ENCODE measurements around the gene MYADML2.
"Not testable (repeated sequence)": the region's sequence is repeated elsewhere in the genome, so short reads cannot be mapped to it uniquely, and the experiment has no call there.

MYADML2 gene

GRCh38 chr17:81924557-81925532, 22.2 kb downstream of the MYADML2 start:
- DNase-seq (ENCODE audit: low spot score), result peak; percentile 29

GRCh38 chr17:81923302-81924260, 23.5 kb downstream of the MYADML2 start:
- no peak for DNase-seq (ENCODE audit: low spot score)

GRCh38 chr17:81922566-81923301, 24.3 kb downstream of the MYADML2 start:
- DNase-seq (ENCODE audit: low spot score), result no peak

GRCh38 chr17:81921996-81922565, 25.0 kb downstream of the MYADML2 start:
- DNase-seq (ENCODE audit: low spot score), result no peak

GRCh38 chr17:81921537-81921862, 25.5 kb downstream of the MYADML2 start:
- no peak for DNase-seq (ENCODE audit: low spot score)

DNA sequence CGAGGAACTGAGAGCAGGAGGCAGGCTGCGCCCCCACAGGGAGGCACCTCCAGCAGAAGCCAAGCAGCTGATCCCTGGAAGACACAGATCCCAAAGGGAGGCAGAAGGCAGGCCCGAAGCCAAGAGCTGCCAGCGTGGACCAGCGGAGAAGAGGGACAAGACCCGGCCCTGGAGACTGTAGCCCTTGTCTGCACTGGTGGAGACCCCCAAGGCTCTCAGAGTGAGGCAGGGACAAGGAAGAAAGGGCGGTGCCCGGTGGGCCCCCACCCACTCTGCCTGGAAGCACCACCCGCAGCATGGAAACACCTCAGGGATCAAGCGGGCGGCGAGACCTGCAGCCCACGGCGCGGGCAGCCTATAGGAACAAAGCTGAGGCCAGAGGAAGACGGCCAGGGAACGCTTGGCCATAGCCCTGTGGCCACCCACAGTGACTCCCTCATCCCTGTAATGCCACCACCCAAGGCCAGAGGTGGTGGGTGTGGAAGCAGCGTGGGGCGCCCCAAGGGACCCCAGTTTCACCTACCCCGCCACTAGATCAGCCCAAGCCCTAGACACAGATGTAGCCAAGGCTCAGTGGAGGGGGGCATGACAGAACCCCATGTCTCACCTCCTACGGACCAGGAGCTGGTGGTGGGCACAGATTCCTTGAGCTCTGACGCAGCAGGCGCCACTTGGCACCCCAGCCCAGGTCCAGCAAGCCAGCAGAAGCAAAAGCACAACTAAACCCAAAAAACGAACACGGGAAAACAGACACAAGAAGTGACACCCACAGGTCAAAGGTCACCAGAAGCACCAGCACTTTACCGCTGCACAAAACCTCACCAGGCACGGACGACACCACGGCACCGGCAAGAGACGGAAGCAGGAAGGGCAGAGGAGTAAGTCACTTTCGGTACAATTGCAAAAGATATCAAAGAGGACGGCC, 26.2 kb downstream of the MYADML2 start:
- no peak for DNase-seq (ENCODE audit: low spot score)

DNA sequence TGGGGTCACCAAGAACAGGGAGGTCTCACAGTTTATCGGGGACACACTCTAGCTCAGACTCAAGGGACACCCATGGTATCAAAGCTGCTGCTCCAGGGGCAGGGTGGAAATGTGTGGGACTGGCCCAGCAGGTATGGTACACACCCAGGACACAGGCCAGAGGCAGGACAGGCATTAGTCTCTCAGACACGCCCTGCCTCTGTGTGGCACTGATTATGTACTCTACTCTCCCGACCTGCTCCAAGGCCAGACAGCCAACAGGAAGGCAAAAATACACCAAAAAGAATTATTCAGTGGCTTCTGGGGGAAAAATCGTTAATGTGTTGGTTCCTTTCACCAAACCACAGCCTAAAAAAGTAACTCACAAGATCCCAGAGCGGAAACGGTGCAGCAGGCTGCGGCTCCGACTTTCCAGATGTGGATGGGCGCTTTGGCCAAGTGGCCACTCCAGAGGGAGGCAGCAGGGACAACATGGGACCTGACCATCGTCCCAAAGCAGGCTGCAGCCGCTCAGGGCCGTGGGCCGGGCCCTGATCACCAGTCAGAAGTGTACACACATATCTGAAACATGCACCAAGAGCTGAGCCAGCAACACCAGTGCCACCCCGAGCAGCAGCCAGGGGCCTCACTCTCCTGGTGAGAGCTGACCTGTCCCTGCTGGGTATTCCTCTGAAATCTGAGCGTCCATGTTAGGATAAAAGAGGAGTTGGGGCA, 28.0 kb downstream of the MYADML2 start:
- no peak for DNase-seq (ENCODE audit: low spot score)

GRCh38 chr17:81918333-81918669, 28.7 kb downstream of the MYADML2 start:
- not testable (repeated sequence) for DNase-seq (ENCODE audit: low spot score)

- DNase-seq (ENCODE audit: low spot score), result peak; percentile 92
These were observed 29.3 kb downstream of the MYADML2 start, which contains the start of gene SIRT7 for GRCh38 chr17:81917565-81918332. SIRT7 (minus strand) TSS chr17:81918176; CDS start chr17:81918131, 45 bp downstream.

DNA sequence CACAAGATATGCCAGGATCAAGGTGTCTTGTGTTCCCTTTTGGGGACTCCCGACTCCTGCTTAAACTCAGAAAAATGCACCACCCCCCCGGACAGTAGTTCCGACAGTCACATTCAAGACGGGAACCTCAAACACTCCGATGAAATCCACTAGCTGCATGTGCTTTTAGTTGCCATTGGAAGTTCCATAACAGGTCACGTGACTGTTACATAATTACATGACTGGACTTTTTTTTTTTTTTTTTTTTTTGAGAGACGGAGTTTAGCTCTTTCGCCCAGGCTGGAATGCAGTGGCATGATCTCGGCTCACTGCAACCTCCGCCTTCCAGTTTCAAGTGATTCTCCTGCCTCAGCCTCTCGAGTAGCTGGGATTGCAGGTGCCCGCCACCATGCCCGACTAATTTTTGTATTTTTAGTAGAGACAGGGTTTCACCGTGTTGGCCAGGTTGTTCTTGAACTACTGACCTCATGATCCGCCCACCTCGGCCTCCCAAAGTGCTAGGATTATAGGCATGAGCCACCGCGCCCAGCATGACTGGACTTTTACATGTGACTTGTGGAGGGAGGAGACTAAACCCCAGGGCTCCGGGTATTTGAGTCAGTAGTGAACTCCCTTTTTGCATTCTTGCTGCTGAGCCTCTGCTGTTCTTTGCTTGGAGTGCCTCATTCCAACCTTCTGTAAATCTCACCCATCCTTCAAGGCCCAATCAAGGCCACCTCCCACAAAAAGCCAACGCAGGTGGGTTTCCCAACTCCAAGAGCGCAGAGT, 30.6 kb downstream of the MYADML2 start:
- no peak for DNase-seq (ENCODE audit: low spot score)

GRCh38 chr17:81915331-81915730, 31.7 kb downstream of the MYADML2 start:
- no peak for DNase-seq (ENCODE audit: low spot score)

GRCh38 chr17:81914103-81914850, 32.8 kb downstream of the MYADML2 start:
- no peak for DNase-seq (ENCODE audit: low spot score)

- no peak for DNase-seq (ENCODE audit: low spot score)
These were observed 33.5 kb downstream of the MYADML2 start for GRCh38 chr17:81913394-81914102.

GRCh38 chr17:81912441-81913309, 34.4 kb downstream of the MYADML2 start:
- DNase-seq (ENCODE audit: low spot score), result no peak

GRCh38 chr17:81911969-81912368, 35.1 kb downstream of the MYADML2 start:
- no peak for DNase-seq (ENCODE audit: low spot score)
